ENCODE data around the gene SEC61A1.

The SEC61A1 gene

GRCh38 chr3:128060473-128061381 lies 8.5 kb downstream of the SEC61A1 start:
- no peak for DNase-seq

- no peak for DNase-seq
These were observed 10.0 kb downstream of the SEC61A1 start for GRCh38 chr3:128062033-128062745.

- DNase-seq = no peak
These were observed 11.6 kb downstream of the SEC61A1 start for GRCh38 chr3:128063865-128064264.

GRCh38 chr3:128064962-128065361 lies 12.7 kb downstream of the SEC61A1 start:
- no peak for DNase-seq

GRCh38 chr3:128066114-128066513 lies 13.9 kb downstream of the SEC61A1 start:
- DNase-seq = no peak

GRCh38 chr3:128066676-128067075 lies 14.4 kb downstream of the SEC61A1 start:
- DNase-seq = no peak

GRCh38 chr3:128067489-128067888 lies 15.3 kb downstream of the SEC61A1 start:
- no peak for DNase-seq

- no peak for DNase-seq
These were observed 16.0 kb downstream of the SEC61A1 start for GRCh38 chr3:128068156-128068620.

- no peak for DNase-seq
These were observed 17.0 kb downstream of the SEC61A1 start for GRCh38 chr3:128069271-128069670.

- DNase-seq = no peak
These were observed 18.8 kb downstream of the SEC61A1 start for GRCh38 chr3:128070898-128071591.

- DNase-seq = no peak
These were observed 19.7 kb downstream of the SEC61A1 start for GRCh38 chr3:128071771-128072453.

- no peak for DNase-seq
These were observed 20.4 kb downstream of the SEC61A1 start for GRCh38 chr3:128072454-128073184.

- no peak for DNase-seq
These were observed 21.0 kb downstream of the SEC61A1 start for GRCh38 chr3:128073185-128073725.

- no peak for DNase-seq
These were observed 21.6 kb downstream of the SEC61A1 start for GRCh38 chr3:128073807-128074206.

- no peak for DNase-seq
These were observed 22.7 kb downstream of the SEC61A1 start for GRCh38 chr3:128074851-128075521.

- DNase-seq = no peak
These were observed 23.6 kb downstream of the SEC61A1 start for GRCh38 chr3:128075522-128076482.

GRCh38 chr3:128076483-128077201 lies 24.4 kb downstream of the SEC61A1 start:
- no peak for DNase-seq

GRCh38 chr3:128077202-128077624 lies 25.0 kb downstream of the SEC61A1 start:
- DNase-seq = no peak

- DNase-seq = no peak
These were observed 25.4 kb downstream of the SEC61A1 start for GRCh38 chr3:128077665-128078064.
